Keratinocyte (primary cell): Measurements from ENCODE around the gene GINS2.

Source experiments
- CTCF ChIP-seq, 3 experiments: IDR thresholded peaks in 1 of 3; conservative IDR thresholded peaks in 1 of 3; optimal IDR thresholded peaks in 1 of 3; 2 replicates in 2 of 3; 3 replicates in 1 of 3; pipeline versions ENCODE3 to v1.5.1; 2011; ENCODE audit warnings: low read length in 3 of 3, mild to moderate bottlenecking in 3 of 3, moderate library complexity in 2 of 3, control low read depth in 1 of 3, inconsistent platforms in 1 of 3; ENCODE audit not compliant: insufficient read depth in 2 of 3; ENCODE audit errors: extremely low read depth in 1 of 3
- EZH2 ChIP-seq: IDR thresholded peaks from one replicate; pipeline ENCODE4 v1.6.1; 2012; ENCODE audit warnings: inconsistent platforms, mild to moderate bottlenecking, low read length, moderate library complexity

GRCh38 chr16:85736921-85737320 is 48.2 kb upstream of the GINS2 start:
- TF ChIP-seq CTCF (optimal IDR thresholded peaks at IDR 0.05 in 1 of 3, IDR thresholded peaks at IDR 0.05 in 1 of 3, conservative IDR thresholded peaks at IDR 0.05 in 1 of 3; ENCODE audit: extremely low read depth in 1 of 3, insufficient read depth in 2 of 3, low read length in 3 of 3) (no peak), EZH2 (no peak)
